ENCODE measurements around the gene C22orf39.
"Not testable (repeated sequence)": the region's sequence is repeated elsewhere in the genome, so short reads cannot be mapped to it uniquely, and the experiment has no call there.

C22orf39 gene

GRCh38 chr22:19453718-19454117, 6.2 kb upstream of the C22orf39 start:
- no peak for DNase-seq (ENCODE audit: low spot score)

- DNase-seq (ENCODE audit: low spot score), result no peak
Observed at GRCh38 chr22:19451570-19451969, 4.1 kb upstream of the C22orf39 start.

DNA sequence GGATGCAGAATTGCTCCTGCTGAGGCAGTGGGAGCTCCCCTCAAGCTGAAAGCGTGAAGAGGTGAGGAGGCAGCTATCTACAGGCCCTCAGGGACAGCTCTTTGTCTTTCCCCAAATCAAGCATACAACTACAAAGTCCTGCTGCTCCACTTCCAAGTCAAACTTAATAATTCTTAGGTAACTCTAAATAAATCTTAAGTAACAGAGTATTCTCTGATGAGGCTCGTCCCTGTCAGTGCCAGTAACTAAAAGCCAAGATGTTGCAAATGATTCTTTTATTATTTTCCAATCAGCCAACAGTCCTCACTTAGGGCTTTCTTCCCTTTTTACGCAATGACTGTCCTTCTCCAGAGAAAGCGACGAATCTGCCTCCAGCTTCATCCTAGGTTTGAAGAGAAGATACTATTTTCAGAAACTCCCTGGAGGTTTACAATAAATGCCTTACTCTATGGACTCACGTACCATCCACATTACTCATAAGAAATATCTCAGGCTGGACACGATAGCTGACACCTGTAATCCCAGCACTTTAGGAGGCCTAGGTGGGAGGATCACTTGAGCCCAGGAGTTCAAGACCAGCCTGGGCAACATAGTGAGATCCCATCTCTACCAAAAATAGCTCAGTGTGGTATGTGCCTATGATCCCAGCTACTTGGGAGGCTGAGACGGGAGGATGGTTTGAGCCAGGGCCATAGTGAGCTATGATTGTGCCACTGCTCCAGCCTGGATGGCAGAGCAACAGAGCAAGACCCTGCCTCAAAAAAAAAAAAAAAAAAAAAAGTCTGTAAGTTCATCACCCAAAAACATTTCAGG, 3.1 kb upstream of the C22orf39 start:
- DNase-seq (ENCODE audit: low spot score), result no peak

DNA sequence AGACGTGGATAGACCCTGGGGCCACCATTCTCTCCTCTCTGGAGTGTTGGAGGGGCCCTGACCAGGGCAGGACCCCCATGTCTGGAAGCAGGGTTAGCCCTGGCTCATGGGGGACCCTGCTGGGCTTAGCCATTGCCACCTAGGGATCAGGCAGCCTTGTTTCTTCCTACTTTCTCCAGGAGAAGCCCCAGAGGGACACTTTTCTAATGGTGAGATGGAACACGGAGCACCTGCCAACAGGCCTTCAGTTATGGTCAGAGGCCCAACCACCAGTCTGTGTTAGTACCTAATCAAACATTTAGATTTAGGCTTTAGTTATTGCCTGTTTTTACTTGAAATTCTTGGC, 1.9 kb upstream of the C22orf39 start:
- no peak for DNase-seq (ENCODE audit: low spot score)

- no peak for DNase-seq (ENCODE audit: low spot score)
Observed at GRCh38 chr22:19448739-19449421, 1.4 kb upstream of the C22orf39 start.

DNA sequence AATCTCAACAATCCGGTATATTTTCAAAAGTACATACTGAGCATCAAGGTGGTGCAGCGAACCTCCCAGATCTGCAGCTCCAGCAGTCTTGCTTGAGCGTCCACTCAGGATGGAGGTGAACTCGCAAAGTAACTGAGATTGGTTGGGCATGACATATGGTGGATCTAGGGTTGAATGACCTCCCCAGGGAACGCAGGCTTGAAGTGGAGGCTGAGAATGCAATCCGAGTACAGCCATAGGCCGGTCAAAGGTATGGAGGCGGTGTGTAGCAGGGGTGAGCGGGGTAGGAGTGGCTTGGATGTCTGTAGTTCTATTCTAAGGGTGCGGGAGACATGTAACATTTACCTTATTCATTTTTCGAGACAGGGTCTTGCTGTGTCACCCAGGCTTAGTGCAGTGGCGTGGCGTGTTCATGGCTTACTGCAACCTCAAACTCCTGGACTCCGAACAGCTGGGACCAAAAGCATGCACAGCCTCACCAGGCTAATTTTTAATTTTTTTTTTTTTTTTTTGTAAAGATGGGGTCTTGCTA, 631 bp upstream of the C22orf39 start:
- no peak for DNase-seq (ENCODE audit: low spot score)

- DNase-seq (ENCODE audit: low spot score), result no peak
Observed at GRCh38 chr22:19446603-19447329, 745 bp downstream of the C22orf39 start.

- not testable (repeated sequence) for DNase-seq (ENCODE audit: low spot score)
Observed at GRCh38 chr22:19445279-19445982, 2.1 kb downstream of the C22orf39 start.

- no peak for DNase-seq (ENCODE audit: low spot score)
Observed at GRCh38 chr22:19443544-19444211, 3.8 kb downstream of the C22orf39 start.

- no peak for DNase-seq (ENCODE audit: low spot score)
Observed at GRCh38 chr22:19442166-19442565, 5.3 kb downstream of the C22orf39 start.

DNA sequence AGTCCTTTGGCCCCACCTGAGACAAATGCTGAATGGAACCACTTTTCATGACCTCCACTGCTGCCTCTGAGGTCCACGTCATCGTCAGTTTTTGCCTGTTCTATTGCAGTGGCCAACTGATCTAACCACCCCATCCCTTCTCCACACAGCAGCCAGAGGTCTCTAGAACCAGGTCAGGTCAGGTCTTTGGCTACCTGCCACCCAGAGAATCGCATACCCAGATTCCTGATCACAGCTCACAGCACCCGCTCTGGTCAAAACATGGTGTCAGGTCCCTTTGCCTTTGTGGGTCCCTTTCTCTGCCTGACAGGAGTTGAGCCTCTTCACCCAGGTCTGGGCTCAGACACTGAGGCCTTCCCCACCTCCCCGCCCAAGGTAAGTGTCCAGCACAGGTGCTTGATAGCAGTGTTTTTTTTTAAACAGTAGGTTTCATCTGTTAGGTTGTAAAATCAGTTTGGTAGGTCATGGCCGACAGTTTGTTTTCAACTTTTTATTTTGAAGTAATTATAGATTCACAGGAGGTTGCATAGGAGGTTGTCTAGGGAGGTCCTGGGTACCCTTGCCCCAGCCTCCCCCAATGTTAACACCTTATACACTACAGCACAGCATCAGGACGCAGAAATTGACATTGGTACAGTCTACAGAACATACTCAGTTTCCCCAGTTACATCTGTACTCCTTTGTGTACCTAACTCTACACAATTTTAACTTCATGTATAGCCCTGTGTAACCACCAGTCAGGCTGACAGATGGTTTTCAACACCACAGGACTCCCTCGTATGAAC, 6.9 kb downstream of the C22orf39 start:
- no peak for DNase-seq (ENCODE audit: low spot score)

- DNase-seq (ENCODE audit: low spot score), result no peak
Observed at GRCh38 chr22:19438298-19438697, 9.2 kb downstream of the C22orf39 start.

DNA sequence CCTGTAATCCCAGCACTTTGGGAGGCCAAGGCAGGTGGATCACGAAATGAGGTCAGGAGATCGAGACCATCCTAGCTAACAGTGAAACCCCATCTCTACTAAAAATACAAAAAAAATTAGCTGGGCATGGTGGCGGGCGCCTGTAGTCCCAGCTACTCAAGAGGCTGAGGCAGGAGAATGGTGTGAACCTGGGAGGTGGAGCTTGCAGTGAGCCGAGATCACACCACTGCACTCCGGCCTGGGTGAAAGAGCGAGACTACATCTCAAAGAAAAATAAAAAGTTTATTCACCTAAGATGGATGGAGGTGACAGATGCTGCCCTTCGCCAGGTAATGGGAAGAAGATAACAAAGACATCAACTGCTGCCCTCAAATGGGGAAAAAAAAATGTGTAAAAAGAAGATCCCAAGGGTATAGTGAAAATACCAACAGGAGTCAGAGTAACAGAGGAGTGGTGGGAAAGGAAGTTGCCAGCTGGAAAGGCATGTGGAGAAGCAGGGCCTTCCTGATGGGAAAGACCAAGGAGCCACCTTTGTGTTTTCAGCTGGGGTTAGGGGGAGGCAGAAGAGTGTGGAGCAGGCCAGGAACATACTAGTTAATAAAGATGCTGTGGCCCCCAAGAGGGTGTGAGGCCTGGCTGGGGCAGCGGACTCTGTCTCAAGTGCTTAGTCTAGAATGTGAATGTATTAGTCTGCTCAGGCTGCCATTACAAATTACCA, 10.9 kb downstream of the C22orf39 start:
- DNase-seq (ENCODE audit: low spot score), result not testable (repeated sequence)

DNA sequence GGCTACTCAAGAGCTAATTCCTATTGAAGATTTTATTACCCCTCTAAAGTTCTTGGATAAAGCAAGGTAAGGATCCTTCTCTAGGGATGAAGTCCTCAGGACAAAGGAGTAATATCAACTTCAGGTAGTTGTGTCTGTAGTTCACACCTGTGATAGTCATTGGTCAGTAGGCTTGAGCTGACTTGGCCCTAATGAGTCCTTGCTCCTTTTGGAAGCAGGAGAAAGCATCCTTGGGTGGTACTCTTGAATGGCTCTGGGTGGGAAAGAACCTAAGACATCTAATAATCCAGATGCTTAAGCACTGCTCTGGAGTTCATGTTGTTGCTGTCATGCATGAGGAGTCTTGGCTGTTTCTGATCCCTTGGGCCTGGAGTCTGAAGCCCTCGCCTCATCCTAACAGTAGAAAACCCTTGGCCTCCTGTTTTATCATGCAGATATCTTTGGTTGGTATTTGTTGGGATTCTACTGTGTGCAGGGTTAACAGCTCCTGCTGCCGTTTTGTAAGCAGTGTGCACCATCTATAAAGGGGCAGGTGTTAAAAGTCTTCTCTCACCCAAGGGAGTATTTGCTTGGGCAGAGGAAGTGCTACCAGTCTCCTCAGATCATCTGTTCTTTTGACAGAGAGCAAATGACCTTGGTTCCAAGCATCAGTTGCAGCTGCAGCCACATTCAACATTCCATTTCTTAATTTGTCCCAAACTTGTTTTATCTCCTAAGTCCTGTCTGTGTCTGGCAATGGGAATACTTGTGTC, 12.5 kb downstream of the C22orf39 start:
- DNase-seq (ENCODE audit: low spot score), result no peak

DNA sequence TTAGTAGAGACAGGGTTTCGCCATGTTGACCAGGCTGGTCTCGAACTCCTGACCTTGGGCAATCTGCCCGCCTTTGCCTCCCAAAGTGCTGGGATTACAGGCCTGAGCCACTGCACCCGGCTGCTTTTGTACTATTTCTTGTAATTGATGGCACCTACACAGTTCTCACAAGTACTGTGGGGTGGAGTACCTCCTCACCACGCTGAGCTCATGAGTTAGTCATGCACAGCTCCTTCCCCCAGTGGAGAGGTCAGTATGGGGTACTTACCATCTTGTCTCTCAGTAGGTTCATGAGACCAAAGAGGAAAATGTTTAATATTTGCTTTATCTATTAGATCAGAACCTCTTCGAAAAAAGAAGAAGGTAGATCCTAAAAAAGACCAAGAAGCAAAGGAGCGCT, 13.1 kb downstream of the C22orf39 start:
- DNase-seq (ENCODE audit: low spot score), result no peak

GRCh38 chr22:19432133-19432851, 15.2 kb downstream of the C22orf39 start, which contains the start of gene MRPL40:
MRPL40 (plus strand) TSS chr22:19432545; CDS start chr22:19432555, 10 bp downstream.
- DNase-seq (ENCODE audit: low spot score), result peak; percentile 90

DNA sequence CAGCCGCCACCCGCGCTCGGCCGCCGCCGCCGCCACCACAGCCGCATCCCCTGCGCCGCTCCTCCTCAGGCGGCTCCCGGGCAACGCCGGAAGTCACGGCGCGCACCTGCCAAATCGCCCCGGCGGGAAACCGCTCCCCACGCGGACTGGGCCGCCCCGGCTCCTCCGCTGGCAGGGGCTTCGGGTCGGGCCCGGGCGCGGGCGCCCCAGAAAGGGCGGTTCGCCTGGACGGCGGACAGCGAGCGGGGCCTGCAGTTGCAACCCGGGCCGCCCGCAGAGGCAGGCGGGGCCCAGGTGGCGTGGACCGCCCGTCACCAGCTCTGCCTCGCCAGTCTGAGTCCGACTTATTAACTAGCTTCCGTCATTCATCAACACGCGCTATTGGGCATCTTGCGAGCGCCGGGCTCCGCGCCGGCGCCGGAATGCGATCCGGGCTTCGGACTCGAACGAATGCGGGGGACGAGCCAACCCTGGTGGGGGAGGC, 15.8 kb downstream of the C22orf39 start, which contains the start of gene HIRA:
Gene HIRA (minus strand): TSS at position 85 of the 484 bp plus-strand sequence. CDS start 257 bp downstream, outside the sequence.
- peak; percentile 85 for DNase-seq (ENCODE audit: low spot score)

- DNase-seq (ENCODE audit: low spot score), result no peak
Observed at GRCh38 chr22:19430890-19431541, 16.5 kb downstream of the C22orf39 start.
